ENCODE results near the gene ATG7.

DNA sequence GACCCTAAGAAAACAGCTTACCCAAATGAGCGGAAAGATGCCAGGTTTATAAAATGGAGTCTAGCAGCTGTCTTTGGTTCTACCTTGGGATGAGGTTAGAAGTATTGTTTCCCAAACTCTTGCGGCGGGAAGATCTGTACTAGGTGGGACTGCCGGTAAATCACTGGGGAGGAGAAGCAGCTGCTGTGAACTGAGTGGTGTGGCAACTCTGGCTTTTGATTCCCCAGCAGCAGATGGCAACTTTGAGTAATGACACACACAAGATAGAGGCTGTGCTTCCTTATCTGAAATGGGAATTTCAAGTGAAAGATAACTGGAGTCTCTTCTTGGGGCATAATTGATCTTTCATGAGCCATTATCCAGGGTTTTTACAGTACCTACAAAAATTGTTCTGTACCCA, 184.9 kb downstream of the ATG7 start:
- TF ChIP-seq, protein P1, sequence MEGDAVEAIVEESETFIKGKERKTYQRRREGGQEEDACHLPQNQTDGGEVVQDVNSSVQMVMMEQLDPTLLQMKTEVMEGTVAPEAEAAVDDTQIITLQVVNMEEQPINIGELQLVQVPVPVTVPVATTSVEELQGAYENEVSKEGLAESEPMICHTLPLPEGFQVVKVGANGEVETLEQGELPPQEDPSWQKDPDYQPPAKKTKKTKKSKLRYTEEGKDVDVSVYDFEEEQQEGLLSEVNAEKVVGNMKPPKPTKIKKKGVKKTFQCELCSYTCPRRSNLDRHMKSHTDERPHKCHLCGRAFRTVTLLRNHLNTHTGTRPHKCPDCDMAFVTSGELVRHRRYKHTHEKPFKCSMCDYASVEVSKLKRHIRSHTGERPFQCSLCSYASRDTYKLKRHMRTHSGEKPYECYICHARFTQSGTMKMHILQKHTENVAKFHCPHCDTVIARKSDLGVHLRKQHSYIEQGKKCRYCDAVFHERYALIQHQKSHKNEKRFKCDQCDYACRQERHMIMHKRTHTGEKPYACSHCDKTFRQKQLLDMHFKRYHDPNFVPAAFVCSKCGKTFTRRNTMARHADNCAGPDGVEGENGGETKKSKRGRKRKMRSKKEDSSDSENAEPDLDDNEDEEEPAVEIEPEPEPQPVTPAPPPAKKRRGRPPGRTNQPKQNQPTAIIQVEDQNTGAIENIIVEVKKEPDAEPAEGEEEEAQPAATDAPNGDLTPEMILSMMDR (IDR thresholded peaks at IDR 0.05; ENCODE audit: low read depth, low read length, poor library complexity, severe bottlenecking) = no peak
- TF ChIP-seq EZH2phosphoT487 (IDR thresholded peaks at IDR 0.05; ENCODE audit: borderline replicate concordance, low read length) = no peak

Data from DOHH2 (cell line).